NCI-H2171 (cell line): ENCODE results near the gene CHAC1.
"Not testable (repeated sequence)": the region's sequence is repeated elsewhere in the genome, so short reads cannot be mapped to it uniquely, and the experiment has no call there.

Source experiments
- DNase-seq: peaks from one replicate; lab custom pipeline; 2025; lab: John Stamatoyannopoulos, UW

Gene CHAC1

GRCh38 chr15:40957041-40957555 lies 3.8 kb downstream of the CHAC1 start:
- DNase-seq, result no peak

GRCh38 chr15:40957581-40958051 lies 4.3 kb downstream of the CHAC1 start:
- DNase-seq, result peak; percentile 72

- DNase-seq, result no peak
Measured at GRCh38 chr15:40958146-40958545, 4.9 kb downstream of the CHAC1 start.

GRCh38 chr15:40958723-40959122 lies 5.5 kb downstream of the CHAC1 start:
- DNase-seq, result no peak

GRCh38 chr15:40959331-40960141 lies 6.3 kb downstream of the CHAC1 start:
- no peak for DNase-seq

GRCh38 chr15:40960151-40960885 lies 7.0 kb downstream of the CHAC1 start:
- no peak for DNase-seq

- DNase-seq, result no peak
Measured at GRCh38 chr15:40960925-40961324, 7.7 kb downstream of the CHAC1 start.

- DNase-seq, result not testable (repeated sequence)
Measured at GRCh38 chr15:40961740-40962139, 8.5 kb downstream of the CHAC1 start.

GRCh38 chr15:40962317-40962716 lies 9.0 kb downstream of the CHAC1 start:
- not testable (repeated sequence) for DNase-seq

GRCh38 chr15:40963201-40963600 lies 9.9 kb downstream of the CHAC1 start:
- no peak for DNase-seq

- DNase-seq, result no peak
Measured at GRCh38 chr15:40964006-40964405, 10.7 kb downstream of the CHAC1 start.

- no peak for DNase-seq
Measured at GRCh38 chr15:40964634-40965033, 11.4 kb downstream of the CHAC1 start.

GRCh38 chr15:40968290-40969085 lies 15.2 kb downstream of the CHAC1 start:
- no peak for DNase-seq

- DNase-seq, result no peak
Measured at GRCh38 chr15:40969363-40969762, 16.1 kb downstream of the CHAC1 start.

- DNase-seq, result no peak
Measured at GRCh38 chr15:40974879-40975278, 21.6 kb downstream of the CHAC1 start.

GRCh38 chr15:40976819-40977218 lies 23.5 kb downstream of the CHAC1 start:
- no peak for DNase-seq

- DNase-seq, result no peak
Measured at GRCh38 chr15:40978141-40978540, 24.9 kb downstream of the CHAC1 start.

- no peak for DNase-seq
Measured at GRCh38 chr15:40978562-40978961, 25.3 kb downstream of the CHAC1 start.

GRCh38 chr15:40981186-40981585 lies 27.9 kb downstream of the CHAC1 start:
- DNase-seq, result no peak

GRCh38 chr15:40982855-40983254 lies 29.6 kb downstream of the CHAC1 start:
- DNase-seq, result no peak

- DNase-seq, result no peak
Measured at GRCh38 chr15:40984406-40984805, 31.1 kb downstream of the CHAC1 start.

- DNase-seq, result no peak
Measured at GRCh38 chr15:40984964-40985363, 31.7 kb downstream of the CHAC1 start.
